ENCODE results near the gene SLC2A3. TPM values are rescaled to one million over a fixed set of nuclear protein-coding genes. Genes with fewer than 3 reads are reported as not detected.
"Not testable (repeated sequence)": the region's sequence is repeated elsewhere in the genome, so short reads cannot be mapped to it uniquely, and the experiment has no call there.

The SLC2A3 gene
- total and polyA plus RNA-seq, 2 donors (not counting 3 experiments of a cell fraction or from before 2014, with no cell fraction given), result 13.9 to 20.8 TPM

DNA sequence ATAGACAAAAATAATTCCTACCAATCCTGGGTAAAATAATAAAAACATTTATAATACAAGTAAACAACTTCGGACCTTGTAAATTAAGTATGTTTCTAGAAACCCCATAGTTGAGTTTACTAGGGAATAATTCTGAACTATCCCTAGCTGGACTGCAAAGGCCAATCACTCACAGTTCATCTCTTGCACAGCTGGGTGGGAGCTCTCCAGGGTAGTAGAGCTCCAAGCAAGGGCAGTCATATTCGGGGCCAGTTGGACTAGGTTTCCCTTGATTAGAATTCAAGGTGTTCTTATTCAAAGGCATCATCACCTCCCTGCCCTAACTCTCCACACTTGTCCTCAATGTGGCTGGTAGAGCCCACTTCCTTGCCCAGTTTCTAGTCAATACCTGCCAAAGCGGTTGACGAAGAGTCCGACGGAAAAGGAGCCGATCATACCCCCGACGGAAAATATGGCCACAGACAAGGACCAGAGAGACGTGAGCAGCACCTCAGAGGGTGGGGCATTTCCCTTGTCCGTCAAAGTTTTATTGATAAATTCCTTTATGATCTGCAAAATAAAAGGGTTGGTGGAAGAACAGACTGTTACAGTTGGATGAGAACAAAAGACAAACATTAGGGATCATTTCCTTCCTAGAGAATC lies 3.3 kb downstream of the SLC2A3 start:
- intact Hi-C loops (cut with micrococcal nuclease), result loop anchor here (1.0 kb wide), 5 partner anchors 58 to 146 kb away; no protein-coding TSS in a partner anchor
- BruUV-seq (replicated peaks); H4K20me1 ChIP-seq (replicated peaks; ENCODE audit: control insufficient read depth, extremely low read depth, insufficient read depth, low read length); FAIRE-seq; H3K4me2 ChIP-seq (ENCODE audit: insufficient read depth, low read length); H3K36me3 ChIP-seq (ENCODE audit: control insufficient read depth in 2 of 2, extremely low read depth in 1 of 2, insufficient read depth in 2 of 2, low read length in 2 of 2); H3K9me1 ChIP-seq (replicated peaks; ENCODE audit: control insufficient read depth, extremely low read depth, insufficient read depth, low read length); DNase-seq (ENCODE audit: low read depth, low spot score); H3K27ac ChIP-seq (ENCODE audit: insufficient read depth, low read depth, low read length); H2AFZ ChIP-seq (ENCODE audit: low read depth, low read length); H3K9ac ChIP-seq (replicated peaks; ENCODE audit: extremely low read depth, insufficient read depth, low read length); H3K9me3 ChIP-seq (replicated peaks; ENCODE audit: control insufficient read depth, insufficient read depth, low read length); dilution Hi-C loops (cut with MboI; ENCODE audit: extremely low pct_ligation_motif_present, low sequenced_read_pairs); H3K4me3 ChIP-seq (replicated peaks in 1 of 3; ENCODE audit: insufficient read depth in 1 of 3, low read depth in 1 of 3, low read length in 3 of 3); H3K27me3 ChIP-seq (ENCODE audit: control insufficient read depth in 2 of 2, insufficient read depth in 2 of 2, low read length in 2 of 2): not testable (repeated sequence)
- ChIA-PET CTCF (interaction anchor here (0.9 to 4.7 kb wide), 37 partner anchors 10 to 299 kb away, joined by 3 to 132 read pairs (median 6); partner anchors contain the start of genes FOXJ2 and GDF3), POLR2A (interaction anchor here (0.5 to 1.3 kb wide), 5 partner anchors 9 to 146 kb away, joined by 3 to 6 read pairs (median 4); no protein-coding TSS in a partner anchor)
- Histone ChIP-seq H3K4me1 (ENCODE audit: control insufficient read depth, extremely low read depth, insufficient read depth, low read length) (peaks cover 31% of the 10 kb centered on the region), H3K79me2 (ENCODE audit: control insufficient read depth, insufficient read depth, low read length) (peaks cover 26% of the 10 kb centered on the region)

DNA sequence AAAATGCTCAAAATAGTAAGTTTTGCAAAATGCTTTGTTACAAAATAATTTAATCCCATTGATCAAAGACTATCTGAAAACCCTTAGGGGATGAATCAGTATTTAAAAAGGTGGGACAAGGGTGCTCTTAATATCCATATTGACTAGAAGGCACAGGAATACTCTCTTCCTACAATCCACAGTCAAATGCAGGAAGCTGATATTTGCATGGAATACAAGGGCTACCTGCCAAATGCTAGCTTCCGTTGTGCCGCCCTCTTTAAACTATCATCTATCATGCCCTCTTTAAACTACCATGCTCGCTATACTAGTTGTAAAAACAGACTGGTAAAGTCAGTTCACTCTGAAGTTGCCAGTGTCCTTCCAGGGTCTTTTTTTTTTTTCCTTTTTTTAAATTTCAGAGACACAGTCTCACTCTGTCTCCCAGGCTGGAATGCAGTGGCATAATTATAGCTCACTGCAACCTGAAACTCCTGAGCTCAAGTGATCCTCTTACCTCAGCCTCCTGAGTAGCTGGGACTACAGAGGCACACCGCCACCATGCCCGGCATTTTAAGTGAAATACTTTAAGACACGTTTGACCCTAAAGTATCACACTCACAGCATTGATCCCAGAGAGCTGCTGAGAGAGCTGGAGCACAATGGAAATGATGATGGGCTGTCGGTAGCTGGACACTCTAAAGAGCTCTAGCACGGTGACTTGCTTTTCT lies 6.7 kb downstream of the SLC2A3 start:
- Histone ChIP-seq H3K79me2 (ENCODE audit: control insufficient read depth, insufficient read depth, low read length) (peaks cover 9% of the 10 kb centered on the region), H3K36me3 (ENCODE audit: control insufficient read depth in 2 of 2, extremely low read depth in 1 of 2, insufficient read depth in 2 of 2, low read length in 2 of 2) (peaks cover 7 to 10% of the 10 kb centered on the region in 2 experiments), H3K27me3 (ENCODE audit: control insufficient read depth in 2 of 2, insufficient read depth in 2 of 2, low read length in 2 of 2) (no peaks in the 10 kb centered on the region), H3K4me1 (ENCODE audit: control insufficient read depth, extremely low read depth, insufficient read depth, low read length) (peaks cover 13% of the 10 kb centered on the region), H3K27ac (ENCODE audit: insufficient read depth, low read depth, low read length) (no peak overlapping the region), H3K9me3 (replicated peaks; ENCODE audit: control insufficient read depth, insufficient read depth, low read length) (no peaks in the 10 kb centered on the region), H3K9me1 (replicated peaks; ENCODE audit: control insufficient read depth, extremely low read depth, insufficient read depth, low read length) (no peaks in the 10 kb centered on the region), H3K4me3 (replicated peaks in 1 of 3; ENCODE audit: insufficient read depth in 1 of 3, low read depth in 1 of 3, low read length in 3 of 3) (no peak overlapping the region), H3K9ac (replicated peaks; ENCODE audit: extremely low read depth, insufficient read depth, low read length) (no peak overlapping the region), H4K20me1 (replicated peaks; ENCODE audit: control insufficient read depth, extremely low read depth, insufficient read depth, low read length) (no peaks in the 10 kb centered on the region), H2AFZ (ENCODE audit: low read depth, low read length) (no peak overlapping the region), H3K4me2 (ENCODE audit: insufficient read depth, low read length) (no peak overlapping the region)
- intact Hi-C loops (cut with micrococcal nuclease) (no loop called here), dilution Hi-C loops (cut with MboI; ENCODE audit: extremely low pct_ligation_motif_present, low sequenced_read_pairs) (no loop called here)
- FAIRE-seq (no peak), DNase-seq (ENCODE audit: low read depth, low spot score) (no peak)
- ChIA-PET POLR2A (no interaction called here), CTCF (interaction anchor here (0.8 to 1.2 kb wide), 2 partner anchors 31 to 149 kb away, joined by 3 to 4 read pairs; no protein-coding TSS in a partner anchor)
- no TSS peak for BruUV-seq (replicated peaks)
- TF ChIP-seq CTCF (IDR thresholded peaks at IDR 0.05; ENCODE audit: extremely low read depth in 1 of 2, insufficient read depth in 1 of 2, low read depth in 1 of 2, low read length in 2 of 2) (no peak), POLR2A (IDR thresholded peaks at IDR 0.05; ENCODE audit: low read depth, low read length) (no peak)
